Measurements from ENCODE around the gene ZPBP. TPM values are rescaled to one million over a fixed set of nuclear protein-coding genes. Genes with fewer than 3 reads are reported as not detected.

Gene ZPBP
- total RNA-seq, 1 experiment from 2014 or later: not detected

DNA sequence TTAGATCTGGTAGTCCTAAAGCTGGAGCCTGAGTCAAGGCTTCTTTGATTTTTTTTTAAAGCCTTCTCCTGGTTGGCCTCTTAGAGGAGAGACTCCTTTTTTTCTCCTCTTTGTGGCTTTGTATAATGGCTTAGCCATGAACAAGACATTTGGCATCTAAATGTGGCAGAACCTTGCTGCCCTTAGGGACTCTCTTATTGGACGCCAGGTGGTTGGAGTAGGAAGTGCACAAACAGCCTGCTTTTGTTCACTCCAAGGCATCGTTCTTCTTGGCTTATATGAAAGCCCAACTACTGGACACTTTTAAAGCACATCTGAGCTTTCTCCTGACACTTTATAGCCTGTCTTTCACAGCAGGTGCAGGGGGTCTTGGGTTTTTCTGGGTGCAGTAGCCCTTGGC, 25.0 kb downstream of the ZPBP start:
- no peaks in the 10 kb centered on the region for H3K27me3 ChIP-seq (ENCODE audit: insufficient read depth, low read length)
- H4K20me1 ChIP-seq (ENCODE audit: control insufficient read depth, insufficient read depth, insufficient read length): no peaks in the 10 kb centered on the region
- H3K27ac Mint-ChIP-seq: no peak overlapping the region
- no peaks in the 10 kb centered on the region for H3K79me1 ChIP-seq (ENCODE audit: insufficient read depth, low read depth, low read length, poor library complexity, severe bottlenecking)
- DNase-seq: no peak
- peaks cover 34% of the 10 kb centered on the region for H3K9me3 ChIP-seq (ENCODE audit: control insufficient read depth, low read depth, low read length)
- no peak overlapping the region for H3K23ac ChIP-seq (ENCODE audit: insufficient read length, low read depth, low read length)
- no CpG with 5 or more reads among the region's 2 CpGs for WGBS (ENCODE audit: extremely low coverage, insufficient read length, low lambda C conversion rate)
- no peak overlapping the region for H2BK15ac ChIP-seq (ENCODE audit: low read depth, low read length)
- no peak overlapping the region for H3K27ac ChIP-seq (ENCODE audit: insufficient read length, low read depth, low read length)
- no peak overlapping the region for H3K18ac ChIP-seq (ENCODE audit: insufficient read length, low read depth, low read length)
- H3K27me3 Mint-ChIP-seq (ENCODE audit: low read depth): peaks cover 2% of the 10 kb centered on the region; the same call in 1 of the 2 replicates
- H2AFZ ChIP-seq (ENCODE audit: low read length): no peak overlapping the region
- no peak overlapping the region for H2BK120ac ChIP-seq (ENCODE audit: low read depth, low read length, poor library complexity, severe bottlenecking)
- no peaks in the 10 kb centered on the region for H3K23me2 ChIP-seq (ENCODE audit: insufficient read length, low read depth, low read length, poor library complexity, severe bottlenecking)
- H3K36me3 Mint-ChIP-seq (ENCODE audit: insufficient read depth in 1 of 3, low read depth in 3 of 3): peaks cover 20 to 53% (median 40%) of the 10 kb centered on the region in 3 experiments
- TF ChIP-seq, protein P1, sequence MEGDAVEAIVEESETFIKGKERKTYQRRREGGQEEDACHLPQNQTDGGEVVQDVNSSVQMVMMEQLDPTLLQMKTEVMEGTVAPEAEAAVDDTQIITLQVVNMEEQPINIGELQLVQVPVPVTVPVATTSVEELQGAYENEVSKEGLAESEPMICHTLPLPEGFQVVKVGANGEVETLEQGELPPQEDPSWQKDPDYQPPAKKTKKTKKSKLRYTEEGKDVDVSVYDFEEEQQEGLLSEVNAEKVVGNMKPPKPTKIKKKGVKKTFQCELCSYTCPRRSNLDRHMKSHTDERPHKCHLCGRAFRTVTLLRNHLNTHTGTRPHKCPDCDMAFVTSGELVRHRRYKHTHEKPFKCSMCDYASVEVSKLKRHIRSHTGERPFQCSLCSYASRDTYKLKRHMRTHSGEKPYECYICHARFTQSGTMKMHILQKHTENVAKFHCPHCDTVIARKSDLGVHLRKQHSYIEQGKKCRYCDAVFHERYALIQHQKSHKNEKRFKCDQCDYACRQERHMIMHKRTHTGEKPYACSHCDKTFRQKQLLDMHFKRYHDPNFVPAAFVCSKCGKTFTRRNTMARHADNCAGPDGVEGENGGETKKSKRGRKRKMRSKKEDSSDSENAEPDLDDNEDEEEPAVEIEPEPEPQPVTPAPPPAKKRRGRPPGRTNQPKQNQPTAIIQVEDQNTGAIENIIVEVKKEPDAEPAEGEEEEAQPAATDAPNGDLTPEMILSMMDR (conservative IDR thresholded peaks at IDR 0.05): peak; percentile 44; the same call in 2 of the 3 replicates
- H2BK12ac ChIP-seq (ENCODE audit: insufficient read length, low read depth, low read length): no peak overlapping the region
- no peak overlapping the region for H3K4me3 Mint-ChIP-seq
- no peak overlapping the region for H2BK5ac ChIP-seq (ENCODE audit: insufficient read length, low read length)
- H3K4me1 ChIP-seq (ENCODE audit: insufficient read depth, low read length): peaks cover 4% of the 10 kb centered on the region; the same call in 1 of the 2 replicates
- no peak overlapping the region for H4K91ac ChIP-seq (ENCODE audit: insufficient read length, low read depth, low read length)
- H4K5ac ChIP-seq (ENCODE audit: insufficient read length, low read depth, low read length): no peak overlapping the region
- no peak overlapping the region for H3K14ac ChIP-seq (ENCODE audit: insufficient read depth, low read length)
- no peak overlapping the region for H3K9ac ChIP-seq (ENCODE audit: extremely low read depth, insufficient read length, low read length)
- peaks cover 16 to 21% of the 10 kb centered on the region in 2 experiments for H3K4me1 Mint-ChIP-seq
- no peak overlapping the region for H3K4me2 ChIP-seq (ENCODE audit: insufficient read depth, insufficient read length, low read length)
- H2AK5ac ChIP-seq (ENCODE audit: insufficient read length, low read length): no peak overlapping the region
- peaks cover 53 to 55% of the 10 kb centered on the region in 2 experiments for H3K9me3 Mint-ChIP-seq
- H2BK20ac ChIP-seq (ENCODE audit: low read depth, low read length, poor library complexity, severe bottlenecking): no peak overlapping the region
- H3K79me2 ChIP-seq (ENCODE audit: insufficient read depth, low read length): no peaks in the 10 kb centered on the region
- no peak overlapping the region for H3K4ac ChIP-seq (ENCODE audit: low read depth, low read length)
- no peak overlapping the region for H3K56ac ChIP-seq (ENCODE audit: insufficient read length, low read depth, low read length)
- H3T11ph ChIP-seq (ENCODE audit: low read length): no peak overlapping the region
- H4K8ac ChIP-seq (replicated peaks; ENCODE audit: insufficient read length, low read depth, low read length): no peak overlapping the region

Measured in H9 (cell line).